PC-3 (cell line): ENCODE data around the gene TEX11. TPM values are rescaled to one million over a fixed set of nuclear protein-coding genes. Genes with fewer than 3 reads are reported as not detected.
A peak's percentile ranks its signal among the peaks of the same experiment; 100 is the strongest.

Source experiments
- ATAC-seq: fragments of 200-7000 bp; cut with Tn5 transposase; 2 replicates; pipeline ENCODE4 v1.9.1; 2020; ENCODE audit warnings: mild to moderate bottlenecking, moderate library complexity
- BruUV-seq: library from RNA; stranded (reverse); fragments of 400-500 nt; replicated peaks from 2 replicates; lab custom pipeline; 2021; lab: Mats Ljungman, UMichigan
- CTCF ChIA-PET: fragments of 300-600 bp; sonication (Branson Sonifier 250); formaldehyde crosslinking; loops from one replicate; lab custom pipeline; 2022; ENCODE audit warnings: antibody characterized with exemption; lab: Charles Lee
- POLR2A ChIA-PET: fragments of 300-600 bp; sonication (Branson Sonifier 250); formaldehyde crosslinking; loops from one replicate; lab custom pipeline; 2022; ENCODE audit warnings: antibody characterized with exemption; ENCODE audit not compliant: unreplicated experiment; lab: Charles Lee
- DNase-seq: peaks from one replicate; pipeline ENCODE4 v3.0.0-alpha.2; 2015
- H2AFZ ChIP-seq: fragments of 300-600 bp; sonication (generic); 2 replicates; pipeline ENCODE4 v1.6.0; 2016; ENCODE audit warnings: antibody characterized with exemption, low read length
- H3F3A ChIP-seq: fragments of 300-600 bp; sonication (generic); one replicate; pipeline ENCODE4 v1.6.0; 2017; ENCODE audit warnings: antibody characterized with exemption, low read length, control low read depth, mild to moderate bottlenecking; ENCODE audit not compliant: unreplicated experiment
- H3K27ac ChIP-seq: fragments of 300-600 bp; sonication (generic); 2 replicates; pipeline ENCODE4 v1.5.1; 2016; ENCODE audit warnings: mild to moderate bottlenecking, low read length
- H3K27me3 ChIP-seq: fragments of 300-600 bp; sonication (generic); 2 replicates; pipeline ENCODE4 v1.6.1; 2016; ENCODE audit warnings: low read length, mixed read lengths
- H3K36me3 ChIP-seq: fragments of 300-600 bp; sonication (generic); 2 replicates; pipeline ENCODE4 v1.6.1; 2016; ENCODE audit warnings: low read depth, mixed run types, low read length, mixed read lengths
- H3K4me1 ChIP-seq: fragments of 300-600 bp; sonication (generic); 2 replicates; pipeline ENCODE4 v1.5.1; 2016; ENCODE audit warnings: low read length; ENCODE audit not compliant: insufficient read depth
- H3K4me2 ChIP-seq: fragments of 300-600 bp; sonication (generic); 2 replicates; pipeline ENCODE4 v1.6.0; 2016; ENCODE audit warnings: low read length
- H3K4me3 ChIP-seq: fragments of 300-600 bp; sonication (generic); 2 replicates; pipeline ENCODE4 v1.5.1; 2016; ENCODE audit warnings: mild to moderate bottlenecking, low read length, mixed read lengths
- H3K79me2 ChIP-seq: fragments of 300-600 bp; sonication (generic); 2 replicates; pipeline ENCODE4 v1.6.1; 2017; ENCODE audit warnings: low read length, mixed read lengths
- H3K9ac ChIP-seq: fragments of 300-600 bp; sonication (generic); 2 replicates; pipeline ENCODE4 v1.6.0; 2016; ENCODE audit warnings: mild to moderate bottlenecking, low read length
- H3K9me2 ChIP-seq: fragments of 300-600 bp; sonication (generic); replicated peaks from 2 replicates; pipeline ENCODE4 v1.6.1; 2016; ENCODE audit warnings: mixed run types, low read length, mixed read lengths
- H3K9me3 ChIP-seq: fragments of 300-600 bp; sonication (generic); 2 replicates; pipeline ENCODE4 v1.6.1; 2016; ENCODE audit warnings: low read length, mixed read lengths
- H4K20me1 ChIP-seq: fragments of 300-600 bp; sonication (generic); 2 replicates; pipeline ENCODE4 v1.6.1; 2016; ENCODE audit warnings: low read length, mixed read lengths
- CTCF ChIP-seq: fragments of 300-600 bp; sonication (generic); conservative IDR thresholded peaks from 2 replicates; pipeline ENCODE4 v1.5.1; 2017; ENCODE audit warnings: antibody characterized with exemption, low read depth, mild to moderate bottlenecking, low read length
- EZH2 ChIP-seq: fragments of 300-600 bp; sonication (generic); IDR thresholded peaks from one replicate; pipeline ENCODE4 v1.6.1; 2017; ENCODE audit warnings: antibody characterized with exemption, mild to moderate bottlenecking, low read length; ENCODE audit not compliant: unreplicated experiment
- EZH2phosphoT487 ChIP-seq: fragments of 300-600 bp; sonication (generic); IDR thresholded peaks from 2 replicates; pipeline ENCODE4 v1.6.1; 2018; ENCODE audit warnings: mild to moderate bottlenecking, antibody characterized with exemption, low read length, borderline replicate concordance
- intact Hi-C: fragments of 100-400 bp; cut with micrococcal nuclease; formaldehyde crosslinking; loops from 2 replicates; pipeline ENCODE4 v1.9.0; 2023
- total RNA-seq: library from RNA; depleted of rRNA; stranded (reverse); fragments of >200 nt; gene quantifications from 2 replicates; pipeline ENCODE4 v1.2.3, GENCODE V29; 2014

Gene TEX11
- total RNA-seq, 1 experiment from 2014 or later = not detected

- POLR2A ChIA-PET = no interaction called here
- ATAC-seq (no peak), DNase-seq (peak; percentile 34)
Observed at GRCh38 chrX:70485466-70485865, 423.0 kb downstream of the TEX11 start.

GRCh38 chrX:70482300-70482699 is 426.2 kb downstream of the TEX11 start:
- Histone ChIP-seq H2AFZ (no peak overlapping the region), H3K9ac (no peak overlapping the region), H3K79me2 (peaks cover 41% of the 10 kb centered on the region), H3K36me3 (peaks cover 15% of the 10 kb centered on the region), H3K4me2 (no peak overlapping the region), H3K27me3 (no peaks in the 10 kb centered on the region), H3K9me2 (no peaks in the 10 kb centered on the region), H3K9me3 (no peaks in the 10 kb centered on the region), H4K20me1 (no peaks in the 10 kb centered on the region), H3F3A (peaks cover 8% of the 10 kb centered on the region), H3K27ac (no peak overlapping the region), H3K4me3 (no peak overlapping the region), H3K4me1 (peaks cover 69% of the 10 kb centered on the region)
- intact Hi-C loops = no loop called here
- TF ChIP-seq EZH2 = no peak
- TF ChIP-seq EZH2phosphoT487 = no peak
- no peak for TF ChIP-seq CTCF
- CTCF ChIA-PET = no interaction called here
- ATAC-seq (no peak), DNase-seq (no peak)
- POLR2A ChIA-PET = interaction anchor here (0.6 kb wide), 1 partner anchor 192 kb away, joined by 3 read pairs; the partner anchor contains the start of genes KIF4A and PDZD11
- BruUV-seq = no TSS peak

More at GRCh38 chrX:70485466-70485865, 423.0 kb downstream of the TEX11 start:
- H3K9me3 ChIP-seq = no peaks in the 10 kb centered on the region
- CTCF ChIA-PET = no interaction called here
- H3K4me1 ChIP-seq = peaks cover 39% of the 10 kb centered on the region
- no peak for TF ChIP-seq EZH2
- no peak for TF ChIP-seq CTCF
- no peak for TF ChIP-seq EZH2phosphoT487
- no peak overlapping the region for H3K9ac ChIP-seq
- H3K79me2 ChIP-seq = peaks cover 25% of the 10 kb centered on the region
- H2AFZ ChIP-seq = no peak overlapping the region
- no peak overlapping the region for H3K27ac ChIP-seq
- H3F3A ChIP-seq = no peaks in the 10 kb centered on the region
- peak overlapping the region; percentile 31 for H3K4me2 ChIP-seq
- intact Hi-C loops = no loop called here
- no peaks in the 10 kb centered on the region for H3K27me3 ChIP-seq
- H3K36me3 ChIP-seq = peaks cover 13% of the 10 kb centered on the region
- H3K9me2 ChIP-seq = no peaks in the 10 kb centered on the region
- no peaks in the 10 kb centered on the region for H4K20me1 ChIP-seq
- H3K4me3 ChIP-seq = no peak overlapping the region
- no TSS peak for BruUV-seq

- no peak overlapping the region for H3K9ac ChIP-seq
- ChIA-PET POLR2A (interaction anchor here (0.6 kb wide), 1 partner anchor 183 kb away, joined by 6 read pairs; no protein-coding TSS in a partner anchor), CTCF (no interaction called here)
- H4K20me1 ChIP-seq = no peaks in the 10 kb centered on the region
- intact Hi-C loops = no loop called here
- no peaks in the 10 kb centered on the region for H3K9me2 ChIP-seq
- ATAC-seq (no peak), DNase-seq (no peak)
- peak overlapping the region; percentile 99; the same call in 1 of the 2 replicates for H3K27ac ChIP-seq
- BruUV-seq = no TSS peak
- H3F3A ChIP-seq = peaks cover 8% of the 10 kb centered on the region
- H3K27me3 ChIP-seq = no peaks in the 10 kb centered on the region
- no peaks in the 10 kb centered on the region for H3K9me3 ChIP-seq
- H3K4me2 ChIP-seq = no peak overlapping the region
- H2AFZ ChIP-seq = no peak overlapping the region
- H3K4me3 ChIP-seq = no peak overlapping the region
- H3K36me3 ChIP-seq = peaks cover 15% of the 10 kb centered on the region
- peaks cover 75% of the 10 kb centered on the region for H3K4me1 ChIP-seq
- peaks cover 41% of the 10 kb centered on the region for H3K79me2 ChIP-seq
- TF ChIP-seq CTCF (no peak), EZH2 (no peak), EZH2phosphoT487 (no peak)
Observed at GRCh38 chrX:70481471-70482270, 426.8 kb downstream of the TEX11 start.
